Kasumi-1 (cell line): ENCODE measurements around the gene FLNA.
"Not testable (repeated sequence)": the region's sequence is repeated elsewhere in the genome, so short reads cannot be mapped to it uniquely, and the experiment has no call there.

Experiments used
- DNase-seq, 2 experiments: peaks; one replicate each; lab custom pipeline; 2025; lab: John Stamatoyannopoulos, UW

The FLNA gene

GRCh38 chrX:154399527-154400368 lies 25.3 kb upstream of the FLNA start:
- no peak for DNase-seq

GRCh38 chrX:154398668-154399526 lies 24.5 kb upstream of the FLNA start:
- DNase-seq = peak; percentile 43 to 48

DNA sequence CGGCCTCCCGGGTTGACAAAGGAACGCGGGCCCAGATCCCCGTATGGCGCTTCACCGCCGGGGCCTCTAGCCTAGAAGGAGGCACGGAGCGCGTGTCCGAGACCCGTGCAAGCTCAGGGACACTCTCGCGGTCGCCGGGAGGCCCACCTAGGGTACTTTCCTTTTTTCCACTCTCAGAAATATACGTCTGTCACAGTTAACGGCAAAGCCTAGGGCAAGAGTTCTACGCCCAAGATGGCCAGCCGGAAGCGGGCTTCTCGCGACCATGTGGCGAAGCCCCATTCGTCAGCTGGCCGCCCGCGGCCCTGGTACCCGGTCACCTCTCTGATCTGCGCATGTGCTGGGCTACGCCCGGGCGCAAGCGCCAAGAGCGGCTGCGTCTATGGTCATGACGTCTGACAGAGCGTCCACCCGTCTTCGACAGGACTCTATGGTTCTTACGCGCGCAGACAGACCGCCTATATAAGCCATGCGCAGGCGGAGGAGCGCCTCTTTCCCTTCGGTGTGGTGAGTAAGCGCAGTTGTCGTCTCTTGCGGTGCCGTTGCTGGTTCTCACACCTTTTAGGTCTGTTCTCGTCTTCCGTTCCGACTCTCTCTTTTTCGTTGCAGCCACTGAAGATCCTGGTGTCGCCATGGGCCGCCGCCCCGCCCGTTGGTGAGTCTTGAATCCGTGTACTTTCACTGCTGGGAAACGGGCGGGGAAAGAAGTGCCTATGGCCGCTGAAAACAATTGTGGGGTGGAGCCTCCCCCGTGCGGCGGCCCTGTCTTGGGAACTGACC lies 23.6 kb upstream of the FLNA start, which contains the start of gene RPL10:
RPL10 (plus strand) TSS at position 490 of the 780 bp plus-strand sequence; CDS start at position 633, 143 bp downstream.
- DNase-seq = peak; percentile 81 to 92

- DNase-seq = peak; percentile 50
Observed at GRCh38 chrX:154396973-154397887, 22.8 kb upstream of the FLNA start.

GRCh38 chrX:154396363-154396762 lies 21.9 kb upstream of the FLNA start:
- not testable (repeated sequence) for DNase-seq

DNA sequence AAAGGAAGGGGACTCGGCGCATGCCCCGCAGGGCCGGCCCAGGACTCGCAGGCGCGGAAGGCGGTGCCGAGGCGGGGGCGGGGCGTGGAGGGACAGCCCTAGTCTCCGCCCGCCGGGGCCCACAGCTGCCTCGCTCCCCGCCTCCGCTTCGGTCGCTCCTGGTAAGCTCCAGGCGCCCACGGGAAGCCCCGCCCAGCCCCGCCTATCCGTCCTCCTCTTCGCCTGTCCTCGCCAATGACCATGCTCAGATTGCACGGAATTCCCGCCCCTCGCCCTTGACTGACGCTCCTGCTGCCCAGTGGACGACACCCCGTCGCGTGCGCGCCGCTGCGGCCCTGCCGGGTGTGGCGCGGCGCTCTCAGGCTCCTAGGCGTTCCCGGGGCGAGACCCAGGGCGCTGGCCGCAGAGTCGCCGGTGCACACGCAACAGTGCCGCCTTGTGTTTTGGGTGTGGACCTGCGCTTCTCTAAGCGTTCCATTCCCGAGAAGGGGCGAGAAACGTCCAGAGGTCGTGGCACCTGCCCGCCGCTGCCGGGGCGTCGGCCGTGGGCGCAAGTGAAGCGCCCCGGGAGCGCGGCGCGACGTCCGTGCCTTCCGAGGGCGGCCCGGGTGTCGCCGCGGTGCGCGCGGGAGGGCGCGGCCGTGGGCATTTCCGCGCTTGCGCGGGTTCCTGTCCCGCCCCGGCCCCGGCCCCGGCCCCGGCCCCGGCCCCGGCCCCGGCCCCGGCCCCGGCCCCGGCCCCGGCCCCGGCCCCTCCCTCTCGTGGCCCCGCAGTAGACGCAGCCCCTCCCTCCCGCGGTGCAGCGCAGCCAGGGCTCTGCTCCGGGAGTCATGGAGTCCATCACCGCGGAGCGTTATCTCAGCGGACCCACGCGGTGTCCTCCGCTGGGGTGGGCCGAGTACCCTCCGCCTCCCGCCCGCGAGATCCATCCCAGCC lies 15.6 kb upstream of the FLNA start:
- DNase-seq = not testable (repeated sequence)

- not testable (repeated sequence) for DNase-seq
Observed at GRCh38 chrX:154388649-154389048, 14.2 kb upstream of the FLNA start.

GRCh38 chrX:154388094-154388493 lies 13.7 kb upstream of the FLNA start:
- DNase-seq = not testable (repeated sequence)

DNA sequence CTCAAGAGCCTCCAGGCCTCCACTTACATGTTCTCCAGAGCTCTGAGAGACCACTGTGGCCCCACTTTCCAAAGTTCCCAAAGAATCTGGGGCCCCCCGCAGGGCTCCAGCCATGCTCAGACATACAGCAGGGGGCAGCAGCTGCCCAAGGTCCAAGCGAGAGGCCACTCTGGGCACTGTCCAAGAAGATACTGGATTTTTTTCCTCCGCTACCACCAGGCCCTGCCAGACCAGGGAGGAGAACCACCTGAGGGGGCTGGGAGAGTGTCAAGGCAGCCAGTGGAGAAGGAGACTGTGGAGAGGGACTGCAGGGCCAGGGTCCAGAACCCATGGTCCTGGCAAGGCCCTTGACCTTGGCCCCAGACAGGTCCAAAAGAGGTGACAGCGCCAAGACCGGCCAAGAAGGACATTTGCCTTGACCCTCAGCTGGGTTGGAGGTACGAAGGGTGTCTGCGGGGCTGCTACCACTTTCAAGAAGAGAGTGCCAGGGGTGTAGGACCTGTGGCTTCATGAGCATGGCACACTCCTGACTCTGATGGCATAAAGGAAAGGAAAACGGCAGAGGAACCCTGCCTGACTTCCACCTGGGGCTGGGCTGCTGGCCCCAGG lies 10.0 kb upstream of the FLNA start:
- DNase-seq = no peak

- DNase-seq = no peak
Observed at GRCh38 chrX:154383359-154384283, 9.2 kb upstream of the FLNA start.

GRCh38 chrX:154382483-154383069 lies 8.1 kb upstream of the FLNA start:
- no peak for DNase-seq

GRCh38 chrX:154381271-154381670 lies 6.8 kb upstream of the FLNA start:
- no peak for DNase-seq

GRCh38 chrX:154380787-154381186 lies 6.4 kb upstream of the FLNA start:
- DNase-seq = no peak

GRCh38 chrX:154380153-154380552 lies 5.7 kb upstream of the FLNA start:
- no peak for DNase-seq

DNA sequence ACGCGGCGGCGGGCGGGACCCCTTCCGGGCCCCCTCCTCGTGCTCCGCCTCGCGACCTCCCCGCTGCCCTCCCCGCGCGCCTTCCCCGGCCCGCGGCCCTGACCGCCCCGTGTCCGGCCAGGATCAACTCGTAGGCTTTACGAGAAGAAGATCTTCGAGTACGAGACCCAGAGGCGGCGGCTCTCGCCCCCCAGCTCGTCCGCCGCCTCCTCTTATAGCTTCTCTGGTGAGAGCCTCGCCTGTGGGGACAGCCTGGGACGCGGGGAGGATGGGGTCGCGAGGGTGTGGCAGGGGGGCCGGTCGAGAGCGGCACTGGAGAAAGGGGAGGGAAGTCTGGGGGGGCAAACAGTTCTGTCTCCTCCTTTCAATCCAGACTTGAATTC lies 5.1 kb upstream of the FLNA start:
- DNase-seq = no peak

- DNase-seq = peak; percentile 94 to 98
Observed at GRCh38 chrX:154378799-154379568, 4.5 kb upstream of the FLNA start, which contains the start of gene EMD. EMD (plus strand) TSS chrX:154379295; CDS start chrX:154379485, 190 bp downstream.
